HG03469 (cell line): ENCODE measurements around the gene METTL21C.

ENCODE experiments used
- ATAC-seq: cut with Tn5 transposase; IDR thresholded peaks from one replicate; pipeline ENCODE4 v1.9.1; 2021; ENCODE audit warnings: mild to moderate bottlenecking, moderate library complexity, moderate number of reproducible peaks; ENCODE audit not compliant: unreplicated experiment

METTL21C gene

GRCh38 chr13:102670130-102670529 is 24.7 kb downstream of the METTL21C start:
- no peak for ATAC-seq

GRCh38 chr13:102667911-102668310 is 26.9 kb downstream of the METTL21C start:
- no peak for ATAC-seq

GRCh38 chr13:102667023-102667422 is 27.8 kb downstream of the METTL21C start:
- ATAC-seq = no peak

GRCh38 chr13:102659168-102659713 is 35.6 kb downstream of the METTL21C start:
- no peak for ATAC-seq

- no peak for ATAC-seq
These were observed 36.2 kb downstream of the METTL21C start for GRCh38 chr13:102658660-102659059.

- ATAC-seq = no peak
These were observed 37.2 kb downstream of the METTL21C start for GRCh38 chr13:102657630-102658029.

- ATAC-seq = no peak
These were observed 40.1 kb downstream of the METTL21C start for GRCh38 chr13:102654756-102655155.

- ATAC-seq = no peak
These were observed 43.0 kb downstream of the METTL21C start for GRCh38 chr13:102651892-102652291.

- no peak for ATAC-seq
These were observed 43.5 kb downstream of the METTL21C start for GRCh38 chr13:102651392-102651791.

- ATAC-seq = no peak
These were observed 44.4 kb downstream of the METTL21C start for GRCh38 chr13:102650444-102650843.

- ATAC-seq = no peak
These were observed 46.8 kb downstream of the METTL21C start for GRCh38 chr13:102648046-102648445.

- no peak for ATAC-seq
These were observed 49.1 kb downstream of the METTL21C start for GRCh38 chr13:102645701-102646100.

GRCh38 chr13:102643656-102644055 is 51.2 kb downstream of the METTL21C start:
- ATAC-seq = no peak

GRCh38 chr13:102642475-102642874 is 52.4 kb downstream of the METTL21C start:
- no peak for ATAC-seq

GRCh38 chr13:102642029-102642428 is 52.8 kb downstream of the METTL21C start:
- ATAC-seq = no peak

GRCh38 chr13:102638741-102639140 is 56.1 kb downstream of the METTL21C start:
- ATAC-seq = no peak
